HepG2 (cell line): ENCODE data around the gene GON4L.
"Not testable (repeated sequence)": the region's sequence is repeated elsewhere in the genome, so short reads cannot be mapped to it uniquely, and the experiment has no call there.

Source experiments
- EHMT2 ChIP-seq: fragments of 200-600 bp; sonication (generic); IDR thresholded peaks from 2 replicates; pipeline ENCODE4 v1.7.0; 2017; ENCODE audit warnings: antibody characterized with exemption, low read depth, low read length, borderline replicate concordance
- POLR2A ChIP-seq, 2 experiments: IDR thresholded peaks; 2 replicates each; pipeline ENCODE4 v1.6.1; 2011; ENCODE audit warnings: low read depth in 2 of 2, low read length in 2 of 2, mild to moderate bottlenecking in 1 of 2, moderate library complexity in 1 of 2; ENCODE audit not compliant: insufficient read depth in 1 of 2

DNA sequence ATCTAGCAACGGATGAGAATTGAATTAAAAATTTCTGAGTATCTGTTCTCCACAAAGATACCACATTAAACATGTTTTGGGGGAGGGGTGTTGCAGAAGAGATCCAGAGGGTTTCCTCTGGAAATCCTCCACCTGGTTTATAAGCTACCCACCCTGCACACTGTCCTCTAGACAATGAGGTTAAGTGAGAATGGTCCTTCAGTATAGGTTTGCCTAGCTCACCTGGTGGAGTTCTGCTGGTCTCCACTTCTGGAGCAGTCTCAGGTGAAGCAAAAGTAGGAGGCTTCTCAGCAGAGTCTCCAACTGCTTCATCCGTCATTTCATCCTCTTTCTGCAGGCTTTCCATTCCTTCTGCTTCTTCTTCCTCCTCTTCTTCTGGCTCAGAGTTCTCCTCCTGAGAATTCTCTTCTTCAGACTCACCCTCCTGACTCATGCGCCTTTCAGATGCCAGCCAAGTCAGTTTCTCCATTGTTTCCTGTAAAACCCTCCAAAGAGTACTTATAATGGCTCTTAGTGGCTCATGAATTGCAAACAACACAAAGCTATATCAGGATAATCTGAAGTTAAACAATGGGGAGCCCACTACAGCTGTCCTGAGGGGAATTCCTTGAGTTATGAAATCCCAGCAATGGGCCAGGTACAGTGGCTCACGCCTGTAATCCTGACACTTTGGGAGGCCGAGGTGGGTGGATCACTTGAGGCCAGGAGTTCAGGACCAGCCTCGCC is 93.8 kb downstream of the GON4L start:
- not testable (repeated sequence) for TF ChIP-seq EHMT2; POLR2A (IDR thresholded peaks at IDR 0.05; ENCODE audit: insufficient read depth in 1 of 2, low read depth in 2 of 2, low read length in 2 of 2)
